Choroid plexus epithelial cell (primary cell): ENCODE results near the gene LFNG.

Source experiments
- DNase-seq: peaks from one replicate; pipeline ENCODE4 v3.0.0-alpha.2; 2010; ENCODE audit warnings: low read depth
- H3K4me3 ChIP-seq: 2 replicates; pipeline ENCODE4 v1.5.1; 2011; ENCODE audit warnings: low read depth, mild to moderate bottlenecking, control low read depth, low read length, moderate library complexity
- TF ChIP-seq, protein P1 (sequence below): conservative IDR thresholded peaks from 2 replicates; pipeline ENCODE4 v1.5.1; 2011; ENCODE audit warnings: low read depth, mild to moderate bottlenecking, control low read depth, inconsistent platforms, low read length, moderate library complexity

The LFNG gene

DNA sequence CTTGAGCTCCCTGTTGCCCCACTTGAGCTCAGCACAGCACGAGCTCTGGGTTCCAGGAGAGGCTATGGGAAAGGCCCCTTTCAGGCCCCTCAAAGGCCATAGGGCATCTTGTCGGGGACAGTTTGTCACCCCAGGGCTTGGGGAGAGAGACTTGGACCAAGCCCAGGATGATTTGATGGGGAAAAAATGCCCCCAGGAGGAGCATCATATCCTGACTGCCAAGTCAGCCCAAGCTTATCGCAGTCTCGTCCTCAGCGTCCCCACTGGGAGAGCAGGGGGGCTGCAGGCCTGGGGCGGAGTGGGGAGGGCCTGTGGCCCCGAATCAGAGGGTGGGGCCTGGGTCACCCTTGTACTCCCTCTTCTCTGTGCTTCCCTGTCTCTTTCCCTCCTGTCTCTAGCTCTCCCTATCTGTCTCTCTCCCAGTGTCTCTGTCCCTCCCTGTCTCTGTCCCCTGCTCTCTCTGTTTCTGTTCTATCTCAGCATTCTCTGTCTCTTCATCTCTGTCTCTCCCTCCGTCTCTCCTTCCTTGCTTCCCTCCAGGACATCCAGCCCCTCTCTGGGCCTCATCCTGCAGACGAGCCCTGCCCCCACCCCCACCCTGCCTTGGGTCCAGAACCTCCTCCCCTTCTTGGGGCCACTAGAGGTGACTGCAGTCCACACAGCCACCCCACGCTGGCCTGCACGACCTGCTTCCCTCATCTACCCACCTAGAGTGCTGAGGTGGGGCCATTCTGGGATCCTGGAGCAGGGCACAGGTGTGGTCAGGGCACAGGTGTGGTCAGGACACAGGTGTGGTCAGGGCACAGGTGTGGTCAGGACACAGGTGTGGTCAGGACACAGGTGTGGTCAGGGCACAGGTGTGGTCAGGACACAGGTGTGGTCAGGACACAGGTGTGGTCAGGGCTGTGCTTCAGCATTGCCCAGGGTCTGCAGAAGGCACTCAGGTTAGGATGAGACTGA, 26.1 kb upstream of the LFNG start:
- H3K4me3 ChIP-seq = no peak overlapping the region
- DNase-seq = no peak
- TF ChIP-seq, protein P1, sequence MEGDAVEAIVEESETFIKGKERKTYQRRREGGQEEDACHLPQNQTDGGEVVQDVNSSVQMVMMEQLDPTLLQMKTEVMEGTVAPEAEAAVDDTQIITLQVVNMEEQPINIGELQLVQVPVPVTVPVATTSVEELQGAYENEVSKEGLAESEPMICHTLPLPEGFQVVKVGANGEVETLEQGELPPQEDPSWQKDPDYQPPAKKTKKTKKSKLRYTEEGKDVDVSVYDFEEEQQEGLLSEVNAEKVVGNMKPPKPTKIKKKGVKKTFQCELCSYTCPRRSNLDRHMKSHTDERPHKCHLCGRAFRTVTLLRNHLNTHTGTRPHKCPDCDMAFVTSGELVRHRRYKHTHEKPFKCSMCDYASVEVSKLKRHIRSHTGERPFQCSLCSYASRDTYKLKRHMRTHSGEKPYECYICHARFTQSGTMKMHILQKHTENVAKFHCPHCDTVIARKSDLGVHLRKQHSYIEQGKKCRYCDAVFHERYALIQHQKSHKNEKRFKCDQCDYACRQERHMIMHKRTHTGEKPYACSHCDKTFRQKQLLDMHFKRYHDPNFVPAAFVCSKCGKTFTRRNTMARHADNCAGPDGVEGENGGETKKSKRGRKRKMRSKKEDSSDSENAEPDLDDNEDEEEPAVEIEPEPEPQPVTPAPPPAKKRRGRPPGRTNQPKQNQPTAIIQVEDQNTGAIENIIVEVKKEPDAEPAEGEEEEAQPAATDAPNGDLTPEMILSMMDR = no peak

DNA sequence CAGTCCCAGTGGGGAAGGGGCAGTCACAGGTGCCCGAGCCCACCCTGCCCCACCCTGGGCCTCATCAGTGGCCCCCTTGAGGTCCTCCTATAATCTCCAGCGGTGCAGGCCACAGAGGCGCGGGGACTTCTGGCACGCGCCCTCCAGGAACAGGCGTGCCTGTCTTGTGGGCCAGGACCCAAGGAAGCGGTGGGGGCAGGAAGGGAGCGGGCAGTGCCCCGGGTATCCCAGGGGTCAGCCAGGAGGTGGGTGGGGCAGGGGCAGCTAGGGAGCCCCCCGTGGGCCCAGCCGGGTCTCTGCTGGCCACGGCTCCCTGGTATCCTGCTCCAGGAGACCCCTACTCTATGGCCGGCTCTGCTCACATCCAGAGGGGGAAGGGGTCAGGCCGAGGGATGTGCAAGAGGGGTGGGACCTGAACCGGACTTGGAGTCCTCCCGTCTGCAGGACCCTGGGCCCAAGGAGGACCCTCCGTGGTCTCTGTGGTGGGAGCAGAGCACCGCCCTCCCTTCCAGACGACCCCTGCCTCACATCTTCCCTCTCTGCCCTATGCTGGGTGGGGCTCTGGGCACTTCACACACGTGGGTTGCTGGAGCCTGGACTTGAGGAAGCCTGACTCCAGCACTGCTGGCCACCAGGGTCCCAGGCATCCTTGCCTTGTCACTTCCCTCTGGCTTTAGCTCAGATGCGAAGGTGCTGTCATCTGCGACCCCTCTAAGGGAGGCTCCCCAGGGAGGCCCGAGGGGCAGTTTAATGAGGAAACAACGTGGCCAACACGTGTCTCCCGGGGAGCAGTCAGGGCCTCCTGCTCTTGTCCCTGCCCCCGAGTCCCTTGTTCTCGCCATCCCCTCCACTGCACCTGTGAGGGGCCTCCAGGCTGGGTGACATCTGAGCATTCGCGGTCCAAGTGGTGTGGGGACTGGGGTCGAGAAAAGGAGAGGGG, 25.1 kb upstream of the LFNG start:
- no peak overlapping the region for H3K4me3 ChIP-seq
- no peak for DNase-seq
- TF ChIP-seq, protein P1 = no peak

DNA sequence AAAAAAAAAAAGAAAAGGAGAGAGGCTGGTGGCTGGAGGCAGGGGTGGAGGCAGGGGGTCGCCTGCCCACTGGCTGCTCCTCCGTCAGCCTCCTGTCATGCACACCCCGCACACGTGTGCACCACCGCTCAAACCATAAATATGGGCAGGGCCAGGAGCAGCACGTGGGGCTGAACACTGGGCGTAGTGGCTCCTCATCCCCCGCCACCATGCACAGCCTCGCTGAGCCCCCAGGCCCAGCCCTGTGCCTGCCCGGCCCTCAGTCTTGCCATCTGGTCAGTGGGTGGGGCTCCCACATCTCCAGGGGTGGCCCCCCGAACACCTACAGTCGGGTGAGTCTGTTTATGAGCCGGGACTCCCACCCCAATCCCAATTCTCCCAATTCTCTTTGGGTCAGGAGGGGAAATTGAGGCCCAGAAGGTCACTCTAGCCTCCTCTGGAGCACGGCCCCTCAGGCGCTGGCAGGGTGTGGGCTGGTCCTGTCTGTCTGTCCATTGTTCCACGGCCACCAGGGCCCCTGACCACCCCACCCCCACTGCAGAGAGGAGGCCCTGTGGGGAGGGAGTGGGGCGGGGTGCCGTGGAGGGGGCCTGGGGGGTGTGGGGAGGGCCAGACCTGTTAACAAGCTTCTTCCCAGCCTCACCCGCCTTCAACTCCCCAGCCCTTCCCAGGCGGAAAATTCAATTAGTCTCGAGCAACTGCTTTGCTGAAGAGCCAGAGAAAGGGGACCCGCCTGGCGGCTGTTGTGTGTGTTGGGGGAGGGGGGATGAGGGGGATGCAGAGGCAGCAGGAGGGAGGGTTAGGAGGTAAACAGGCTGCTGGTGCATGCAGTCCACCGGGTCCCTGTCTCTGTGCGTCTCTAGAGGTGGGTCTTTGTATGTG, 23.9 kb upstream of the LFNG start:
- no peak for DNase-seq
- H3K4me3 ChIP-seq = no peak overlapping the region
- TF ChIP-seq, protein P1 = no peak

DNA sequence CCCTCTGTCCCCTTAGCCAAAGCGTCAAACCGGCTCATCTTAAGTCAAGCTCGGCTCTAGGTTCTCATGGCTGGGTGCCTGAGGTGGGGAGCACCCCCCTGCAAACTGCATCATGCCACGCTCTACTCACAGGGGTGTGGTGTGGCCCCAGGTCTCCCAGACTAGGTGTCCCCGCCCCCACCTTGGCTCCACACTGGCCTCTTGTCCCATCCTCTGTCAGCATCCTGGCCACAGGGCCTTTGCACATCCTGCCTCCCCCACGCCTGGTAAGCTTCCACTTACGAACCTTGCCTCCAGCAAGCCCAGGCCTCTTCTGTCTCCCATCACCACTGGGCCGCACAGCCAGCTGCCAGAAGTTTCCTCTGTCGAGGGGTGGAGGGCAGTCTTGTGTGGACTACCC, 23.2 kb upstream of the LFNG start:
- TF ChIP-seq, protein P1 = no peak
- H3K4me3 ChIP-seq = no peak overlapping the region

DNA sequence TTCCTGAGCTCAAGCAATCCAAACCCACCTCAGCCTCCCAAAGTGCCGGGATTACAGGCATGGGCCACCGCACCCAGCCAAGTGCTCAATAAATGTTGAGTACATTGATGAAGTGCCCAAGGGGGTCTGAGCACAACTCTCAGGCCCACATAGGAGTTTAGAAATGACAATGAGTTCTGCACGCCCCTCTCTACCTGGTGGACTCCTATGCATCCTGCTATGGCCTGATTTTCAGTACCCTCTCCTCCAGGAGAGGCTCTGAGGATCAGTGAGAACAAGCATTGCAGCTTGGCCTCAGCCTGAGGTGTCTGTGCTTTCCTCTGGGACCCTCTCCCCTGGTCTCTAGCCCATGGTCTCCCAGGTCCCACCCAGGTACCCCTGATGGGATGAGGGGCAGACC, 22.5 kb upstream of the LFNG start:
- TF ChIP-seq, protein P1 = no peak
- DNase-seq = no peak
- no peak overlapping the region for H3K4me3 ChIP-seq

More for the DNA sequence above, 23.2 kb upstream of the LFNG start:
- DNase-seq = no peak

DNA sequence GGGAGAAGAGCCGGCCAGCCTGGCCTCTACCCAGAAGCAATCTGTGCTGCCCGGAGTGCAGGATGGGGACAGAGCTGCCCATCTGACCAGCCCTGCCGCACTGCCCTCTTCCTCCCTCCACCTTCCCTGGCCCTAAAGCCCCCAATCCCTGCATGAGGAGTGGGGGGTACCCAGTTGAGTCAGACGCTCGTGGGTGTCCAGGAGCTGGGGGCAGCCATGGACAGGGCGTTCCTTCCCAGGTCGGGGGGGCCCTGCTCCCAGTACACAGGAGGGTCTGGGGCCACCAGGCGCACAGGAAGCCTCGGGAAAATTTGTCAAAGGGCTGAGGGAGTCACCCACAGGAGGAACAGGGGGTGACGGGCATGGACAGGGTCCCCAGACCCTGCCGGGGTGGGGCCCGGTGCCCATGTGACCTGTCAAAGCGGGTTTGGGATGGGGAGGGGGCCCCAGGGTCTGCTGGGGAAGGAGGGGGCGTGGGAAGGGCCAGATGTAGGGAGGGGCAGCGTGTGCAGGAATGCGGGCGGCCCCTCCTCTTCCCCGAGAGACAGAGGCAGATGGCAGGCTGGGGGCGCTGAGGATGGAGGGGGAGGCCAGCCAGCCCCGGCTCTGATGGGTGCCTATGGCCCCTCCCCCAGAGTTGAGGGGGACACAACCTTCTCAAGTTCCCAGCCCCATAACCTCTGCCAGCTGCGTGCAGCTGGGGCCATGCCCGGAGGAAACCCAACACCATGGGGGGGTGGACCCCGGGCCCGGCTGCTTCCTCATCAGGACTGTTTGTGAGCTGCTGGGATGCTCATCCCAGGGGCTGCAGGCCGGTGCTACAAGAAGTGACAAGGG, 21.9 kb upstream of the LFNG start:
- no peak overlapping the region for H3K4me3 ChIP-seq
- no peak for DNase-seq
- TF ChIP-seq, protein P1 = no peak
